Activated CD8-positive, alpha-beta memory T cell treated with anti-CD3 and anti-CD28 coated beads, Interleukin-2, amount 50 U/mL, for 1 hour (primary cell): ENCODE measurements around the gene CNGB1.
"Not testable (repeated sequence)": the region's sequence is repeated elsewhere in the genome, so short reads cannot be mapped to it uniquely, and the experiment has no call there.

Source experiments
- DNase-seq: peaks from one replicate; pipeline ENCODE4 v3.0.0-alpha.2; 2020; ENCODE audit errors: extremely low read depth

The CNGB1 gene

DNA sequence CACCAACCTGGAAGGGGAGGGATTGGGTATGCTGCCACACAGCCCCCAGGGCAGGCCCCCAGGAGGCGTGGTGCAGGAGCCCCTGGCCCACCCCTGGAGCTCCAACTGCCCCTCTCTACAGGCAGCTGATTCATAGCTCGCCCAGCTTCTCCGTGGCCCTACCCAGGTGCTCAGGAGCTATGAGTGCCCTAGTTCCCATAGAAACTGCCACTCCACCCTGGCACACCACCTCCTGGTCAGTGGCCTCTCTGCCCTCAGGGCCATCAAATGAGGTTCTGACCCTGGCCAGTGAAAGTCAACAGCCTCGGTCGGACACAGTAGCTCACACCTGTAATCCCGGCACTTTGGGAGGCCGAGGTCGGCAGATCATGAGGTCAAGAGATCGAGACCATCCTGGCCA is 18.0 kb downstream of the CNGB1 start:
- DNase-seq, result no peak

DNA sequence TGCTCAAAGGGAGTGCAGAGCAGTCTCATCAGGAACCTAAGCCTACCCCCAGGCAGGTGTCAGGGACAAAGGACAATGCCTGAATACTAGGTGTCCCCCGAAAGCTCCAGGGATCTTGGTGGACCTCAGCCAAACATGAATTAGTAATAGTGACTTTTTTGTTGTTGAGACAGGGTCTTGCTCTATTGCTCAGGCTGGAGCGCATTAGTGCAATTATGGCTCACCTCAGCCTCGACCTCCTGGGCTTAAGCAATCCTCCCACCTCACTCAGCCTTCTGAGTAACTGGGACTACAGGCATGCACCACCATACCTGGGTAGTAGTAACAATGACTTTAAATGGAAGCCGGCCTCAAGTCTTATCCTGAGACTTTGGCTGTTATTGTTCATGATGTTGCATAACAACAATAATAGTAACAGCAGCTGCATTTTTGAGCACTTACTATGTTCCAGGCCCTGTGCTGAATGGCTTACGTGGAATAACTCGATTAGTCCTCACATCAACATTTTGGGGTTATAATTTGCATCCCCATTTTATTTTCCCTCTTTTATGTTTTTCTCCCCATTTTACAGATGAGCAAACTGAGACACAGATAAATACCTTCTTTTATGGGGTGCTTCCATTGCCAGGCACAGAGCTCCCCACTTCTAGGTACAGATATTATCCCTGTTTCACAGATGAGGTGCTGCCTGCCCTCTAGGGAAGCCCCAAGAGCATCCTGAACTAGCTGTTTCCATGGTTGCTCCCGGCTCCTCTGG is 19.5 kb downstream of the CNGB1 start:
- DNase-seq, result no peak

GRCh38 chr16:57950382-57950781 is 20.5 kb downstream of the CNGB1 start:
- no peak for DNase-seq

DNA sequence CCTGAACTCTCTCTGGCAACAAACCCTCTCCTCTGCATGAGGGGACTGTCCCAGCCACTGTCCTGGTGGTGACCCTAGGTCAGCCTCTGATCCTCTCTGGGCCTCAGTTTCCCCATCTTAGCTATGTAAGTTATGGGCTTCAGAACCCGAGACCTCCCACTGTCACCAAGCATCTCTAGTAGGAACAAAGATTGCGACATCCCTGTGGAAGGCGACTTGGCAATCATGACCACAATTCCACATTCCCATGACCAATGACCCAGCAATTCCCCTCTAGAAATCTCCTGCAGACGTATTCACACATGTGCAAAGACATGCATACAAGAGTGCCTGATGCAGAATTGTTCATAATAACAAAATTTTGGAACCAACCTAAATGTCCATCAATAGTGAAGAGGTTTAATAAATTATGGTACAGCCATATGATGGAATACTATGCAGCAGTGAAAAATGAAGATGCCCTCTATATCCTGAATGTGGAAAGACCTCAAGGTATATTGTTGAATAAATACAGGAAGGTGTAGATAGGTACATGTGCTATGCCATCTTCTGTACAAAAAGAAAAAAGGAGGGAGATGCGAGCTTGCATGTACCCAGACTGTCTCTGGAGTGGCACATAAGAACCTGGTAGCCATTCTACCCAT is 21.2 kb downstream of the CNGB1 start:
- DNase-seq, result no peak

- no peak for DNase-seq
Observed at GRCh38 chr16:57949013-57949412, 21.9 kb downstream of the CNGB1 start.

GRCh38 chr16:57948027-57948426 is 22.9 kb downstream of the CNGB1 start:
- DNase-seq, result no peak

DNA sequence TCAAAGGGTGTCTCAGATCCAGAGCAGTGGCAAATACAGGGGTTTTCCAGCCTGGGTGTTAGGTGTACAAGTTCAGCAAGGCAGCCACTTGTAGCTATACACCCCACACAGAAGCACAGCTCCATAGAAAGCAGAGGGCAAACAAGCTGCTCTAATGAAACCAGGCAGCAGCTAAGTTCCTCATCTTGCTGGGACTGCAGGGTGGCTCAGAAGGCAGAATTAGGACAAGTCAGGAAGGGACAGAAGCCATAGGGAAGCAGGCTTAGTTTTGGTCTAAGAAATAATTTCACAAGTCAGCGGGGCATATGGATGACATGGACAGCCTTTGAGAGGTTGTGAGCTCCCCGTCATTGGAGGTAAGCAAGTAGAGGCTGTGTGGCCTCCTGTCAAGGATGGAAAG is 23.7 kb downstream of the CNGB1 start:
- DNase-seq, result no peak

DNA sequence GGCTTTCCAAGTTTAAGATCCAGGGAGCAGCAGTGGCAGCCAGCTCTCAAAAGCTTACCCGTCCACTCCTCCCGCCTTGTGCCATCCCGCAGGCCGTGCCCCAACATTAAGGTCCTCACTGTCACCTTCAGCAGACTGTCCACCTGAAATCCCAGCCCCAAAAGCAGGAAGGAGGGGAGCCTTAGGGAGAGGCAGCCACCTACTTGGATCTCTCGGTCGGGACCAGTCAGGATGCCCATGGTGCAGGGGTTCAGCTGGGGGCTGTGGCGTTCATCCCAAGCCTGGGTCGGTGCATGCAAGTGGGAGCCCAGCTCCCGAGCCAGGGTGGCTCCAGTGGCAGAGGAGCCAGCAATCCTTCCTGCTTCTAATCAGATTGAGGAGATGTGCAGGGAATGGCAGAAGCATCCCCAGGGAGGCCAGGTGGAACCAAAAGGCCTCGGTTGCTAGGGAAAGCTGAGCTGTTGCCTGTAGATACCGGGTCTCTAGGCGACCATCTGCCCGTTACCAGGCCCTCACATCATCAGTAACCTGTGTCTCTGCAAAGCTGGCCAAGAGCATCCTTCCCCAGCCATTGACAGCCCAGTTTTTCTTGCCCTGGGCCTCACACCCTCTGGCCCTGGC is 24.6 kb downstream of the CNGB1 start:
- DNase-seq, result no peak

GRCh38 chr16:57945740-57946138 is 25.2 kb downstream of the CNGB1 start:
- DNase-seq, result no peak

DNA sequence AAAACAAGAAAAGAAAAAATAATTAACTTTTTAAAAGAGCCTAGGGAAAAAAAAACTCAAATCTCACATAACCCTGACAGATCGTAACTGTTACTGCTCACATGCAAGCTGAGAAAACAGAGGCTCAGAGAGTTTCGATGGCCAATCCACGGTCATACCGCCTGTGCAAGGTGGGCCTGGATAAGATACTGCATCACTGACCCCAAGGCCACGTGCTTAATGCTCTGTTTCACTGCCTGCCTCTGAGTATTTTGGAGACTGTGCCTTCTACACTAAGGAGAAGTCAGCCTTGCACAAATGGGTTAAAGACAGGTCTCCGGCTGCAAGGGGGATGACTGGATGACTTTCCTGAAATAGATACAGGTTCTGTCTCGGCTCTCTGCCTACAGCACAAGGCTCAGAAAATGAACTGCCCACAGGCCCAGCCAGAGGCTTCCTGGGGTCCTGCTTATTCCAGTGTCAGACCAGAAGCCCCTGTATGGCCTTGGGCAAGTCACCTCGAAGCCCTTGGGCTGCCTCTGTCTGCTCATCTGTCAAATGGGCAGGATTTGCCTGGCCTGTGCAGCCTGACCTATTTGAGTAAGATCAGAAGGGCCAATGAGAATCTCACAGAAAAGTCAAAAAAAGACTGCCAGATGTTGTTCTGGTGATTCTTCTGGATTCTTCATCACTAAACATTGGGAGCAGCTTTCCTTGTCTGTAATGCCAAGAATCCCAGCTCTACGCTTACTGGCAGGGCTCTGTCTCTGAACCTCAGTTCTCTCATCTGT is 25.8 kb downstream of the CNGB1 start:
- no peak for DNase-seq

DNA sequence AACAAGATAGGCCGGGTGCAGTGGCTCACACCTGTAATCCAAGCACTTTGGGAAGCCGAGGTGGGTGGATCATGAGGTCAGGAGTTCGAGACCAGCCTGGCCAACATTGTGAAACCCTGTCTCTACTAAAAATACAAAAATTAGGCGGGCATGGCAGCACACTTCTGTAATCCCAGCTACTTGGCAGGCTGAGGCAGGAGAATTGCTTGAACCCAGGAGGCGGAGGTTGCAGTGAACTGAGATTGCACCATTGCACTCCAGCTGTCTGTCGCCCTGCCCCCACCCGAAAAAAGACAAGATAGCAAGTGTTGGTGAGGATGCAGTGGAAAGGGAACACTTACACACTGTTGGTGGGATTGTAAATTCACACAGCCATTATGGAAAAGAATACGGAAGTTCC is 27.5 kb downstream of the CNGB1 start:
- not testable (repeated sequence) for DNase-seq

DNA sequence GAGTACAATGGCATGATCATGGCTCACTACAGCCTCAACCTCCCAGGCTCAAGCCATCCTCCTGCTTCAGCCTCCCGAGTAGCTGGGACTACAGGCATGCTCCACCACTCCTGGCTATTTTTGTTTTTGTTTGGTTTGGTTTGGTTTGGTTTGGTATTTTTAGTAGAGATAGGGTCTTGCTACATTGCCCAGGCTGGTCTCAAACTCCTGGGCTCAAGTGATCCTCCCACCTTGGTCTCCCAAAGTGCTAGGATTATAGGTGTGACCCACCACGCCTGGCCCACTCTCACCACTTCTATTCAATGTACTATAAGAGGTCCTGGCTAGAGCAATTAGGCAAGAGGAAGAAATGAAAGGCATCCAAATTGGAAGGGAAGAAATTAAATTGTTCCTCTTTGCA is 29.0 kb downstream of the CNGB1 start:
- not testable (repeated sequence) for DNase-seq

- no peak for DNase-seq
Observed at GRCh38 chr16:57941016-57941664, 29.8 kb downstream of the CNGB1 start.

- DNase-seq, result no peak
Observed at GRCh38 chr16:57940382-57940966, 30.5 kb downstream of the CNGB1 start.

GRCh38 chr16:57939872-57940224 is 31.1 kb downstream of the CNGB1 start:
- DNase-seq, result no peak

GRCh38 chr16:57938936-57939871 is 31.7 kb downstream of the CNGB1 start:
- DNase-seq, result no peak

- DNase-seq, result no peak
Observed at GRCh38 chr16:57938484-57938883, 32.4 kb downstream of the CNGB1 start.

GRCh38 chr16:57937861-57938260 is 33.1 kb downstream of the CNGB1 start:
- no peak for DNase-seq

DNA sequence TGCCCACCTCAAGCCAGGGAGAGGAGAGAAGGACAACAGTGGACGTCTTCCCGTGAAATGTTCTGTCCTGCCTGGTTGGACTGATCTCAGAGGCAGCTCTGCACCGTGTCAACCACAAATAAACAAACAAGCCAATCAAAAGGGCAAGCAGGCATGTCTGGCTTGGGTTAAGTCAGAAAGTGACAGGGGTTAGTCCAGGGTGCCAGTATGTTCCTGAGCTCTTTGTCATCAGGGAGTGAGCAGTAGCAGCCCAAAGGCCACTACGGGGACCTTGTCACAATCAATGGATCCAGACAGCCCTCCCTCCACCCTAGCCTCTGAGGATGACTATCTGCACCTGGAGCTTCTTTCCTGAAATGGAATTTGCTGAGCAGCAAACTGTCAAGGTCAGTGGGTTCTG is 35.0 kb downstream of the CNGB1 start:
- no peak for DNase-seq

DNA sequence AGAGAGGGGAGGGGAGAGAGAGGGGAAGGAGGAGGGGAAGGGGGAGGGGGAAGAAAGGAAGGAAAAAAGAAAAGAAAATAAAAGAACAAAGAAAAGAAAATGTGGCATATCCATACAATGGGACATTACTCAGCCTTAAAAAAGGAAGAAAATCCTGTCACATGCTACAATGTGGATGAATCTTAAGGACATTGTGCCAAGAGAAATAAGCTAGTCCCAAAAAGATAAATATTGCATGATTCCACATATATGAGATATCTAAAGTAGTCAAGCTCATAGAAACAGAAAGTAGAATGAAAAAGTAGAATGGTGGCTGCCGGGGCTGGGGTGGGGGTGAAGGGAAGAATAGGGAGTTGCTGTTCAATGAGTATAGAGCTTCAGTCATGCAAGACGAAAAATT is 40.4 kb downstream of the CNGB1 start:
- no peak for DNase-seq
